H1 (cell line): Measurements from ENCODE around the gene ELMO1. TPM values are rescaled to one million over a fixed set of nuclear protein-coding genes. Genes with fewer than 3 reads are reported as not detected.

Source experiments
- CTCF ChIA-PET: fragments of 300-600 bp; sonication (Branson Sonifier 250); formaldehyde crosslinking; loops from one replicate; lab custom pipeline; 2021; ENCODE audit not compliant: partially characterized antibody; lab: Charles Lee
- POLR2A ChIA-PET: fragments of 300-600 bp; sonication (Branson Sonifier 250); formaldehyde crosslinking; loops from one replicate; lab custom pipeline; 2021; ENCODE audit warnings: inconsistent platforms; ENCODE audit not compliant: partially characterized antibody; lab: Charles Lee
- DNase-seq, 2 experiments: peaks; one replicate each; pipeline versions ENCODE4 v3.0.0 to v3.0.0-alpha.2; 2010 to 2022; ENCODE audit warnings: low spot score in 2 of 2, low read depth in 1 of 2, mixed read lengths in 1 of 2
- FAIRE-seq: peaks from 2 replicates; lab custom pipeline; 2011; peaks lifted over from hg19 to GRCh38; lab: Jason Lieb, UNC
- H2AFZ ChIP-seq: 2 replicates; pipeline ENCODE4 v1.8.1; 2012; ENCODE audit warnings: low read length, inconsistent platforms
- H2AK5ac ChIP-seq: 2 replicates; pipeline ENCODE4 v1.6.1; 2013; ENCODE audit warnings: low read depth, low read length
- H2BK120ac ChIP-seq: replicated peaks from 2 replicates; pipeline ENCODE3; 2013; ENCODE audit warnings: low read depth, low read length, inconsistent platforms
- H2BK12ac ChIP-seq: 2 replicates; pipeline ENCODE4 v1.6.1; 2013; ENCODE audit warnings: low read depth, low read length
- H2BK15ac ChIP-seq: 2 replicates; pipeline ENCODE4 v1.6.1; 2013; ENCODE audit warnings: low read length
- H2BK20ac ChIP-seq: 2 replicates; pipeline ENCODE4 v1.6.1; 2013; ENCODE audit warnings: low read length
- H2BK5ac ChIP-seq: 2 replicates; pipeline ENCODE4 v1.6.1; 2013; ENCODE audit warnings: low read depth, low read length
- H3K14ac ChIP-seq: 2 replicates; pipeline ENCODE4 v1.6.1; 2013; ENCODE audit warnings: inconsistent platforms; ENCODE audit not compliant: insufficient read length
- H3K18ac ChIP-seq: 2 replicates; pipeline ENCODE4 v1.6.1; 2013; ENCODE audit warnings: low read length; ENCODE audit errors: extremely low read depth
- H3K23ac ChIP-seq: 2 replicates; pipeline ENCODE4 v1.6.1; 2013; ENCODE audit warnings: inconsistent platforms; ENCODE audit not compliant: insufficient read length
- H3K23me2 ChIP-seq: 2 replicates; pipeline ENCODE4 v1.6.1; 2013; ENCODE audit warnings: low read depth, low read length
- H3K27ac ChIP-seq: 2 replicates; pipeline ENCODE4 v1.6.1; 2011; ENCODE audit warnings: low read depth, low read length, inconsistent platforms
- H3K27me3 ChIP-seq, 4 experiments: replicated peaks in 1 of 4; 1 replicate in 1 of 4; 2 replicates in 3 of 4; pipeline versions ENCODE4 v1.6.1 to v1.8.1; 2011 to 2013; ENCODE audit warnings: low read length in 3 of 4, mild to moderate bottlenecking in 3 of 4, inconsistent platforms in 2 of 4, mixed read lengths in 2 of 4, moderate library complexity in 1 of 4; ENCODE audit not compliant: control insufficient read depth in 3 of 4, insufficient read depth in 3 of 4; ENCODE audit errors: extremely low read depth in 1 of 4
- H3K36me3 ChIP-seq, 4 experiments: 2 replicates each; pipeline versions ENCODE4 v1.6.1 to v1.8.1; 2011 to 2013; ENCODE audit warnings: mild to moderate bottlenecking in 4 of 4, low read length in 3 of 4, moderate library complexity in 2 of 4, control low read depth in 1 of 4, inconsistent platforms in 1 of 4; ENCODE audit not compliant: insufficient read depth in 4 of 4, control insufficient read depth in 2 of 4
- H3K4ac ChIP-seq: replicated peaks from 2 replicates; pipeline ENCODE3; 2013; ENCODE audit warnings: low read length, low read depth, mixed read lengths, inconsistent platforms; ENCODE audit not compliant: insufficient read length
- H3K4me1 ChIP-seq, 4 experiments: replicated peaks in 1 of 4; 1 replicate in 1 of 4; 2 replicates in 3 of 4; pipeline versions ENCODE4 v1.6.1 to v1.8.1; 2011 to 2013; ENCODE audit warnings: low read length in 3 of 4, inconsistent platforms in 2 of 4, mixed read lengths in 1 of 4; ENCODE audit not compliant: insufficient read depth in 4 of 4, control insufficient read depth in 3 of 4
- H3K4me2 ChIP-seq, 2 experiments: 2 replicates each; pipeline versions ENCODE4 v1.6.1 to v1.8.1; 2011 to 2013; ENCODE audit warnings: low read depth in 2 of 2, low read length in 2 of 2, control low read depth in 1 of 2, inconsistent platforms in 1 of 2, mild to moderate bottlenecking in 1 of 2; ENCODE audit not compliant: insufficient read depth in 1 of 2
- H3K4me3 ChIP-seq, 4 experiments: fragments of 200-600, 300-600 bp in 1 of 4; sonication (generic), shearing (Covaris generic), sonication (Bioruptor Twin) in 1 of 4; 2 replicates each; pipeline versions ENCODE4 v1.5.1 to v1.8.1; 2011 to 2016; ENCODE audit warnings: low read length in 4 of 4, low read depth in 3 of 4, control low read depth in 2 of 4, inconsistent platforms in 2 of 4, mild to moderate bottlenecking in 2 of 4, mixed read lengths in 1 of 4, moderate library complexity in 1 of 4; ENCODE audit not compliant: insufficient read depth in 2 of 4; ENCODE audit errors: extremely low read depth in 1 of 4
- H3K56ac ChIP-seq: replicated peaks from 2 replicates; pipeline ENCODE3; 2013; ENCODE audit warnings: low read depth, mild to moderate bottlenecking, mixed read lengths, low read length, inconsistent platforms; ENCODE audit not compliant: insufficient read length
- H3K79me1 ChIP-seq: 2 replicates; pipeline ENCODE4 v1.6.1; 2013; ENCODE audit warnings: low read depth, low read length, control low read depth
- H3K79me2 ChIP-seq, 2 experiments: 2 replicates each; pipeline versions ENCODE4 v1.6.1 to v1.8.1; 2012 to 2013; ENCODE audit warnings: low read length in 2 of 2, mild to moderate bottlenecking in 2 of 2, inconsistent platforms in 1 of 2; ENCODE audit not compliant: insufficient read depth in 2 of 2, control insufficient read depth in 1 of 2
- H3K9ac ChIP-seq, 4 experiments: replicated peaks in 1 of 4; 1 replicate in 1 of 4; 2 replicates in 3 of 4; pipeline versions ENCODE4 v1.6.1 to v1.8.1; 2011 to 2013; ENCODE audit warnings: low read depth in 3 of 4, low read length in 3 of 4, control low read depth in 2 of 4, mild to moderate bottlenecking in 2 of 4, moderate library complexity in 2 of 4, inconsistent platforms in 1 of 4; ENCODE audit errors: extremely low read depth in 1 of 4
- H3K9me3 ChIP-seq, 2 experiments: 2 replicates each; pipeline versions ENCODE4 v1.6.1 to v1.8.1; 2012 to 2013; ENCODE audit warnings: mild to moderate bottlenecking in 2 of 2, moderate library complexity in 2 of 2, control low read depth in 1 of 2, inconsistent platforms in 1 of 2, low read depth in 1 of 2, low read length in 1 of 2, mixed read lengths in 1 of 2; ENCODE audit not compliant: insufficient read depth in 2 of 2
- H4K20me1 ChIP-seq, 2 experiments: replicated peaks in 1 of 2; 2 replicates each; pipeline versions ENCODE3 to v1.8.1; 2011 to 2013; ENCODE audit warnings: inconsistent platforms in 2 of 2, low read length in 2 of 2, mild to moderate bottlenecking in 1 of 2; ENCODE audit not compliant: insufficient read depth in 2 of 2, control insufficient read depth in 1 of 2
- H4K5ac ChIP-seq: 2 replicates; pipeline ENCODE4 v1.6.1; 2013; ENCODE audit warnings: low read length, low read depth, mixed read lengths, inconsistent platforms; ENCODE audit not compliant: insufficient read length
- H4K8ac ChIP-seq: 2 replicates; pipeline ENCODE4 v1.8.0; 2013; ENCODE audit warnings: mild to moderate bottlenecking, moderate library complexity, low read length, inconsistent platforms; ENCODE audit not compliant: insufficient read depth; ENCODE audit errors: extremely low read depth
- H4K91ac ChIP-seq: replicated peaks from 2 replicates; pipeline ENCODE3; 2013; ENCODE audit warnings: low read length, mixed read lengths, inconsistent platforms; ENCODE audit not compliant: insufficient read length
- BRCA1 ChIP-seq: IDR thresholded peaks from 2 replicates; pipeline ENCODE4 v1.6.1; 2012; ENCODE audit warnings: low read depth, low read length, improper control_type of control experiment
- CBX5 ChIP-seq: fragments of 300-800, 300-1000 bp; sonication (generic); IDR thresholded peaks from 2 replicates; pipeline ENCODE4 v1.7.1; 2016; ENCODE audit warnings: antibody characterized with exemption, low read length, low read depth
- CBX8 ChIP-seq: fragments of 300-800, 300-1000 bp; sonication (generic); IDR thresholded peaks from 2 replicates; pipeline ENCODE4 v1.7.1; 2016; ENCODE audit warnings: low read depth, low read length, borderline replicate concordance
- CREB1 ChIP-seq: IDR thresholded peaks from 2 replicates; pipeline ENCODE4 v1.6.1; 2012; ENCODE audit warnings: inconsistent platforms
- CTBP2 ChIP-seq: IDR thresholded peaks from 2 replicates; pipeline ENCODE4 v1.7.0; 2011; ENCODE audit warnings: borderline replicate concordance, mild to moderate bottlenecking, moderate library complexity, mixed read lengths, low read length; ENCODE audit not compliant: insufficient read depth, insufficient read length
- EGR1 ChIP-seq: IDR thresholded peaks from 2 replicates; pipeline ENCODE4 v1.6.1; 2011; ENCODE audit warnings: low read depth, low read length, borderline replicate concordance
- HDAC6 ChIP-seq: IDR thresholded peaks from one replicate; pipeline ENCODE4 v1.7.1; 2012; ENCODE audit warnings: low read depth, mild to moderate bottlenecking, inconsistent platforms, low read length, moderate library complexity
- KDM1A ChIP-seq: fragments of 200-600, 300-600 bp; sonication (generic); IDR thresholded peaks from 2 replicates; pipeline ENCODE4 v1.7.1; 2016; ENCODE audit warnings: mild to moderate bottlenecking, low read length, borderline replicate concordance
- KDM5A ChIP-seq: fragments of 200-600 bp; IDR thresholded peaks from 2 replicates; pipeline ENCODE4 v1.7.1; 2012; ENCODE audit warnings: mild to moderate bottlenecking, low read length, inconsistent platforms, mixed read lengths
- MAX ChIP-seq: IDR thresholded peaks from 2 replicates; pipeline ENCODE4 v1.6.1; 2012; ENCODE audit warnings: inconsistent platforms
- SP4 ChIP-seq: IDR thresholded peaks from 2 replicates; pipeline ENCODE4 v1.6.1; 2012; ENCODE audit warnings: low read length, inconsistent platforms
- TAF1 ChIP-seq: IDR thresholded peaks from 2 replicates; pipeline ENCODE4 v1.6.1; 2011; ENCODE audit warnings: mild to moderate bottlenecking, low read depth, low read length
- TAF7 ChIP-seq: optimal IDR thresholded peaks from 2 replicates; pipeline ENCODE3; 2011; ENCODE audit warnings: low read depth, mild to moderate bottlenecking, inconsistent platforms, low read length, moderate library complexity, borderline replicate concordance
- WGBS, 2 experiments: shearing (Covaris generic) in 1 of 2; methylation state at CpG; one replicate each; pipeline versions ENCODE4 v1.1.6 to v1.1.7; 2013 to 2015; ENCODE audit warnings: low lambda C conversion rate in 2 of 2, mixed read lengths in 2 of 2, inconsistent platforms in 1 of 2, low coverage in 1 of 2, missing lambda C conversion rate in 1 of 2; ENCODE audit not compliant: insufficient replicate concordance in 2 of 2, insufficient coverage in 1 of 2, insufficient read length in 1 of 2; ENCODE audit errors: extremely low coverage in 1 of 2, missing lambda C conversion rate in 1 of 2; 5-methylcytosine and 5-hydroxymethylcytosine counted together
- polyA plus RNA-seq, 7 experiments: library from polyadenylated mRNA; depleted of rRNA in 3 of 7; stranded (reverse) in 5 of 7; unstranded in 2 of 7; fragments of >200 nt in 5 of 7; fragments of 200-250 nt in 2 of 7; gene quantifications; 1 replicate in 5 of 7; 2 replicates in 1 of 7; 4 replicates in 1 of 7; pipeline versions ENCODE4 v1.2.1 to v1.2.3, GENCODE V29; 2011 to 2013; ENCODE audit warnings: missing spikeins in 2 of 7, mixed read lengths in 2 of 7
- total RNA-seq: library from RNA; stranded (reverse); fragmentation: NEBNext Ultra II Directional; extraction: Animal tissue kit (Norgen Biotek cat#: 25700); gene quantifications from 2 replicates; pipeline ENCODE4 v1.2.1, GENCODE V29; 2021

The ELMO1 gene
- total and polyA plus RNA-seq, 2 of the 8 experiments (the other 6 are each of a cell fraction or from before 2014, with no cell fraction given), result 18.4 to 21.0 TPM

- WGBS, 2 experiments, result 82% methylated on average over 10 of the region's 10 CpGs; no CpG with 5 or more reads in 1 of the 2 experiments
- no peak overlapping the region for H3K23ac ChIP-seq
- TF ChIP-seq HDAC6 (no peak), CREB1 (no peak), MAX (no peak), BRCA1 (no peak), KDM5A (no peak), CBX8 (no peak), CTBP2 (no peak), KDM1A (no peak), EGR1 (no peak), SP4 (no peak), CBX5 (no peak), TAF7 (no peak), TAF1 (no peak)
Measured at GRCh38 chr7:37391791-37392672, 56.6 kb downstream of the ELMO1 start.

More at GRCh38 chr7:37391791-37392672, 56.6 kb downstream of the ELMO1 start:
- Histone ChIP-seq H3K9ac (no peak overlapping the region), H2AFZ (no peak overlapping the region), H2BK20ac (no peak overlapping the region), H2BK15ac (no peak overlapping the region), H3K4me2 (no peak overlapping the region), H3K4me3 (no peak overlapping the region), H3K56ac (no peak overlapping the region), H3K23me2 (no peaks in the 10 kb centered on the region), H3K79me2 (peaks cover 0 to 4% of the 10 kb centered on the region in 2 experiments; a peak in 2 of 4 replicates), H3K18ac (no peak overlapping the region), H3K36me3 (no peaks in the 10 kb centered on the region), H4K5ac (no peak overlapping the region), H3K27me3 (no peaks in the 10 kb centered on the region), H3K27ac (no peak overlapping the region), H3K4ac (no peak overlapping the region), H3K79me1 (no peaks in the 10 kb centered on the region; the same call in 1 of the 2 replicates), H2BK12ac (no peak overlapping the region), H2BK120ac (no peak overlapping the region), H3K4me1 (peaks cover 5 to 18% (median 16%) of the 10 kb centered on the region in 4 experiments; a peak in 6 of 7 replicates), H4K20me1 (no peaks in the 10 kb centered on the region), H3K9me3 (no peaks in the 10 kb centered on the region), H2BK5ac (no peak overlapping the region), H3K14ac (no peak overlapping the region), H2AK5ac (no peak overlapping the region), H4K91ac (no peak overlapping the region), H4K8ac (no peak overlapping the region)
- ChIA-PET CTCF (interaction anchor here (0.7 to 1.1 kb wide), 3 partner anchors 17 to 116 kb away, joined by 3 read pairs; no protein-coding TSS in a partner anchor), POLR2A (no interaction called here)
- no peak for DNase-seq
- no peak for FAIRE-seq
